Stomach (tissue), 4 donors: ENCODE data around the gene GPR65.

Experiments
- EP300 ChIP-seq: sonication (generic); formaldehyde crosslinking; IDR thresholded peaks from one replicate; pipeline ENCODE4 v1.6.1; 2017; ENCODE audit warnings: antibody characterized with exemption
- POLR2A ChIP-seq, 4 donors: fragments of 450-650 bp; IDR thresholded peaks; one replicate each; pipeline ENCODE4 v1.6.1; 2016; ENCODE audit warnings: antibody characterized with exemption in 4 of 4, control low read depth in 2 of 4, mild to moderate bottlenecking in 1 of 4, moderate library complexity in 1 of 4

DNA sequence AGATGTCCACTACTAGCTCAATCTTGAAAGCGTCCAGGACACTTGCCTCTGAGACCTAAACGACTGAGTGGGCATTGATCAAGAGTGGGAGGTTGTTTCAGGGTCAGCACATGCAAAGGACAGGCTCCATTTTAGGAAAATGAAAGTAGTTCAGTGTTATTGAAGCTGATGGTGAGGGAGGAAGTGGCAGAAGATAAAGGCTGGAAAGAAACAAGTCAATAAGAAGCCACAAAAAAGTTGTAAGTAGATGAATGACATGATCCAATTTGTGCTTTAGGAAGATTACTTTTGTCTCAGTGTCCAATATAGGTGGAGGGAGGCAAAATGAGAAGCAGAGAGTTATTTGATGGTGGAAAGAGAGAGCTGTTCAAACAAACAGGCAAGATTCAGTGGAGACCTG, 22.0 kb downstream of the GPR65 start:
- no peak for TF ChIP-seq EP300
- no peak for TF ChIP-seq POLR2A (IDR thresholded peaks at IDR 0.05)
